ENCODE data around the gene CTBP2. TPM values are rescaled to one million over a fixed set of nuclear protein-coding genes. Genes with fewer than 3 reads are reported as not detected.

The CTBP2 gene
- polyA plus RNA-seq, 1 experiment = 72.9 TPM

- no peak for DNase-seq (ENCODE audit: low read depth)
- H3K27me3 ChIP-seq (ENCODE audit: control insufficient read depth, insufficient read depth, low read length) = no peaks in the 10 kb centered on the region
- H3K36me3 ChIP-seq (ENCODE audit: control insufficient read depth, insufficient read depth, low read length) = peaks cover 23% of the 10 kb centered on the region
- TF ChIP-seq CTCF (IDR thresholded peaks at IDR 0.05; ENCODE audit: insufficient read depth, low read depth, low read length) = no peak
- H3K4me3 ChIP-seq (ENCODE audit: low read depth, low read length) = no peak overlapping the region
- POLR2A ChIA-PET = no interaction called here
- CTCF ChIA-PET = interaction anchor here (1.0 to 1.7 kb wide), 3 partner anchors 29 to 43 kb away, joined by 3 to 4 read pairs (median 3); no protein-coding TSS in a partner anchor
These were observed 154.1 kb downstream of the CTBP2 start for GRCh38 chr10:125006188-125006680.

- DNase-seq (ENCODE audit: low read depth) = no peak
- TF ChIP-seq CTCF (IDR thresholded peaks at IDR 0.05; ENCODE audit: insufficient read depth, low read depth, low read length) = no peak
- Histone ChIP-seq H3K36me3 (ENCODE audit: control insufficient read depth, insufficient read depth, low read length) (peaks cover 27% of the 10 kb centered on the region), H3K4me3 (ENCODE audit: low read depth, low read length) (no peak overlapping the region), H3K27me3 (ENCODE audit: control insufficient read depth, insufficient read depth, low read length) (no peaks in the 10 kb centered on the region)
- CTCF ChIA-PET = interaction anchor here (1.0 to 1.3 kb wide), 2 partner anchors 13 to 43 kb away, joined by 3 to 5 read pairs; no protein-coding TSS in a partner anchor
- POLR2A ChIA-PET = no interaction called here
These were observed 154.8 kb downstream of the CTBP2 start for GRCh38 chr10:125005312-125006187.

GRCh38 chr10:125004571-125005311, 155.6 kb downstream of the CTBP2 start:
- TF ChIP-seq CTCF (IDR thresholded peaks at IDR 0.05; ENCODE audit: insufficient read depth, low read depth, low read length) = no peak
- CTCF ChIA-PET = interaction anchor here (1.0 kb wide), 1 partner anchor 12 kb away, joined by 5 read pairs; no protein-coding TSS in a partner anchor
- Histone ChIP-seq H3K27me3 (ENCODE audit: control insufficient read depth, insufficient read depth, low read length) (no peaks in the 10 kb centered on the region), H3K4me3 (ENCODE audit: low read depth, low read length) (no peak overlapping the region), H3K36me3 (ENCODE audit: control insufficient read depth, insufficient read depth, low read length) (peaks cover 33% of the 10 kb centered on the region)
- DNase-seq (ENCODE audit: low read depth) = no peak
- POLR2A ChIA-PET = no interaction called here

- Histone ChIP-seq H3K36me3 (ENCODE audit: control insufficient read depth, insufficient read depth, low read length) (peaks cover 39% of the 10 kb centered on the region), H3K4me3 (ENCODE audit: low read depth, low read length) (no peak overlapping the region), H3K27me3 (ENCODE audit: control insufficient read depth, insufficient read depth, low read length) (no peaks in the 10 kb centered on the region)
- TF ChIP-seq CTCF (IDR thresholded peaks at IDR 0.05; ENCODE audit: insufficient read depth, low read depth, low read length) = no peak
- DNase-seq (ENCODE audit: low read depth) = no peak
- POLR2A ChIA-PET = no interaction called here
- CTCF ChIA-PET = no interaction called here
These were observed 156.4 kb downstream of the CTBP2 start for GRCh38 chr10:125003901-125004467.
